ENCODE measurements around the gene SCOC.
"Not testable (repeated sequence)": the region's sequence is repeated elsewhere in the genome, so short reads cannot be mapped to it uniquely, and the experiment has no call there.

SCOC gene

GRCh38 chr4:140363051-140363450 lies 10.4 kb upstream of the SCOC start:
- DNase-seq: no peak

DNA sequence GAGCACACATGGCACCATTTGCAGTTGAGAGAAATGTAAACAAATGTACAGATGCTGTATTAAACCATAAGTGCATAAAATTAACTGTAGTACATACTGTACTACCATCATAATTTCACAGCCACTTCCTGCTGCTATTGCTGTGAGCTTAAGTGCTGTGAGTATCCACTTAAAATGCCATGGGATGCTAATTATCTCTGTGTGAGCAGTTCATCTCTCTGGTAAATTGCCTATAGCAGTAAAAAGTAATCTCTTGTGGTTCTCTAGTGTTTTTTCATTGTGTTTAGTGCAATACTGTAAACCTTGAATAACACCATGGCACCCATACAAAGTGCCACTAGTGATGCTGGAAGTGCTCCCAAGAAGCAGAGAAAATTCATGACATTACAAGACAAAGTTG lies 9.9 kb upstream of the SCOC start:
- DNase-seq: no peak

- DNase-seq: peak; percentile 17
These were observed 5.7 kb upstream of the SCOC start for GRCh38 chr4:140367738-140368137.

DNA sequence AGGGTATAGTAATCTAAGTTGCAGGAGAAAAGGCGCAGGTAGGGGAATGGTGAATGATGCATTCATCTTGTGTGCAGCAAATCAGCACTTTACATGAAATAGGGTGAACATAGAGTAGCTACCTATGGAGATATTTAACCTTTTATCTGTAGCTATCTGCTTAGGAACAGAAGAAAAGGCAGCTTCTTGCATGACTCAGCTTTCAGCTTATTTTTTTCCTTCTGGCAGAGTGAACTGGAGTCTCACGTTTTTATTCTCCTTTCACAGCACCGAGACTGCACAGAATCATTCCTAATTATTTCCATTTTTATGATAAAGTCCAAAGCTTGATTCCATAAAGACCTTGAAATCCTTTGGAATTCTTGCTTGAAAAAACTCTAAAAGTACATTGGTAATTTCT lies 4.8 kb upstream of the SCOC start:
- no peak for DNase-seq

- DNase-seq: no peak
These were observed 607 bp upstream of the SCOC start for GRCh38 chr4:140372751-140373327.

DNA sequence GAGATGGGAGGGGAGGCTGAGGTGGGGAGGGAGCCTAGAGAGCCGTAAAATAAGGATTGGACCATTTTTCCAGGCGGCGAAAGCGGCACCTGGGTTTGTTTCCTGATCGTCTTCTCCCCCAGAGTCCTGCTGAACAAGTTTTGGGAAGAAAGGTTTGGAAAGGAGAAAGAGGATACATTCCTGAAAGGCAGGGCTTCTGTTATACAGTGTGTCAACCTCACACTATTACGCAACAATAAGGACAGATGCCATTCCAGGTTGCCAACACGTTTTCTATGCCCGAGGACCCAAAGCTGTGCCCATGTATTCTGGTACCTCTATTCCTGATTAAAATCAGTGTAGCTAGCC lies 658 bp downstream of the SCOC start:
- peak; percentile 26 for DNase-seq

DNA sequence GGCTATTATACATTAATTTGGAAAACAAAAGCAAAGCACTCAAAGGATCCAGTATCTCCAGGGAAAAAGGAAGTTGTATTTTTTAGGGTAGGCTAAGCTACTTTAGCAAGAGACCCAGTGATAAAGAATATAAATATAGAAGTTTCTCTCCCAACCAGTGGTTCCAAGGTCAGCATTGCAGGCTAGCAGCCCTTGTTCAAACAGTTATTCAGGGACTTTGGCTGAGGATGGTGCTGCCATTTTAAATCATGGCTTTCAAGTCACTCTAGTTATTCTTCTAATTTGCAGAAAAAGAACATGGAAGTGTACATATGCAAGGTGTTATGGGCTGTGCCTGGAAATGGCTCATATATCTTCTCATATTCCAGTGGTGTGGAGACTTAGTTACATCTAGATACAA lies 9.3 kb downstream of the SCOC start:
- DNase-seq: no peak

DNA sequence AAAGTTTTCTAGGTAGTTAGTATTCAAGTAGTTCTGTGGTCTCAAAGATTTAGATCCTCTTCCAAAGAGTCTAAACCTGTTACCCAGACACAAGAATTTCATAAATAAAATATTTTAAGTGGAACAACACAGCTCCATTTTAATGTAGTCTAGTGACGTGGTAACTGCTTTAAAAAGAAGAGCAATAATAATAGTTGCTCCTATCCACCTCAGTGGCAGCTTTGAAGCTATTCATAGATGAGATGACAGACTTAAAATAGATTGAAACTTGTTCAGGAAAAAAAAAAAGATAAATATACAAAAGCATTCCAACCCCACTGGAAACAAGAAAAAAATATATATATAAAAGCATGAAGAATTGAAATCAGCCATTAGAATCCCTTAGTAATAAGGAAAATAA lies 14.6 kb downstream of the SCOC start:
- DNase-seq: no peak

- no peak for DNase-seq
These were observed 22.2 kb downstream of the SCOC start for GRCh38 chr4:140395668-140396067.

DNA sequence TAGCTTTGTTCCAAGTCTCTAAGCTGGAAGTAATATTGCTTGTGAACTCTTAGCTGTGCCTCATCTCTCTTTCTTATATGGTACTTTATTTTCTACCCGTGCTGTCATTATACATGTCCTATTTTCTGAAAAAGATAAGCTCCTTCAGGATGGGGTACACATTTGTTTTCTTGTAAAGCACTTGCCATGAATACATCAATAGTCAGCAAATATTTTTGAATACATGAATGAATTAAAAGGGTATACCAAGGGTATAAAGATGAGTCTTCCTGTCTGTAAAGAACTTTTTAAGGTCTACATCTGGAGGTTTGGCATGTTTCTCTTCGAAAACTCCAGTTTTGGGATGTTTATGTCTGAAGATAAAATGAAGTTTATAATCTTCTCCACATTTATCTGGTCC lies 26.7 kb downstream of the SCOC start:
- no peak for DNase-seq

DNA sequence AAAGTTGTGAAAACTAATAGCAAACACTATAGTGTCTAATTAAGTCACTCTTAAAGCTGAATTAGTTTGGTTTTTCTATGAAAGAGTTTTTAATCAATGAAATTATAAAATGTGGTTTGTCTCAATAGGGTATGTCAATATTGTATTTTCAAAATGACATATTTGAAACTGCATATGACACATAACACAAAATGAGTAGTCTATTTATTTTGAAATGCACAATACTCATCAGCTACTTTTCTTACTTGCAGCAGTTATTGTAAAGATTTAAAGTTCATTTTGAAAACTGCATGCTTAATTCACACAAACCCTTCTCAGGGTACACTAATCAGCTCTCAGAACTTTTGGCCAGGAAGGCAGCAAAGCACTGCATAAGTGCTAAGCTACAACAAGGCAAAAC lies 32.8 kb downstream of the SCOC start:
- no peak for DNase-seq

GRCh38 chr4:140408974-140409373 lies 35.5 kb downstream of the SCOC start:
- no peak for DNase-seq

DNA sequence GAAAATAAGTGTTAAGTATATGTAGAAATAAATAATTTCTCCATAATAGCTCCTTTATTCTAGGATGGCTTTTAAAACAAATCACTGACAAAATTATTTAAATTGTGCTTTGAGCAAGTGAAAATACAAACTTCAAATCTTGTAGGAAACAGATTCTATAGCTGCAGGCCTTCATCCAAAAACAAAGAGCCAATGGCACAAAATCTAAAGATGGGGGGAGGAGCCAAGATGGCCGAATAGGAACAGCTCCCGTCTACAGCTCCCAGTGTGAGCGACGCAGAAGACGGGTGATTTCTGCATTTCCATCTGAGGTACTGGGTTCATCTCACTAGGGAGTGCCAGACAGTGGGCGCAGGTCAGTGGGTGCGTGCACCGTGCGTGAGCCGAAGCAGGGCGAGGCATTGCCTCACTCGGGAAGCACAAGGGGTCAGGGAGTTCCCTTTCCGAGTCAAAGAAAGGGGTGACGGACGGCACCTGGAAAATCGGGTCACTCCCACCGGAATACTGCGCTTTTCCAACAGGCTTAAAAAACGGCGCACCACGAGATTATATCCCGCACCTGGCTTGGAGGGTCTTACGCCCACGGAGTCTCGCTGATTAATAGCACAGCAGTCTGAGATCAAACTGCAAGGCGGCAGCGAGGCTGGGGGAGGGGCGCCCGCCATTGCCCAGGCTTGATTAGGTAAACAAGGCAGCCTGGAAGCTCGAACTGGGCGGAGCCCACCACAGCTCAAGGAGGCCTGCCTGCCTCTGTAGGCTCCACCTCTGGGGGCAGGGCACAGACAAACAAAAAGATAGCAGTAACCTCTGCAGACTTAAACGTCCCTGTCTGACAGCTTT lies 39.9 kb downstream of the SCOC start:
- DNase-seq: not testable (repeated sequence)

DNA sequence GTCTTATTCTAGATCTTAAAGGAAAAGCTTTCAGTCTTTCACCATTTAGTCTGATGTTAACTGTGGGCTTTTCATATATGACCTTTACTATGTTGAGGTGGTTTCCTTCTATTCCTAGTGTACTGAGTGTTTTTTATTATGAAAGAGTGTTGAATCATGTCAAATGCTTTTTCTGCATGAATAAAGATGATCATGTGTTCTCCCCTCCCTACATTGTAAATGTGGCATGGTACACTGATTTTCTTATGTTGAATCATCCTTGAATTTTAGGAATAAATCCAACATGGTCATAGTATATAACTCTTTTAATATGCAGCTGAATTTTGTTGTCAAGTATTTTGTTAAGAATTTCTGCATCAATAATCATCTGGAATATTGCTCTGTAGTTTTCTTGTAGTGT lies 49.7 kb downstream of the SCOC start:
- DNase-seq: peak; percentile 63

- no peak for DNase-seq
These were observed 53.2 kb downstream of the SCOC start for GRCh38 chr4:140426610-140427105.

GRCh38 chr4:140427106-140427918 lies 53.9 kb downstream of the SCOC start, which contains the start of gene CLGN:
Gene CLGN (minus strand): TSS chr4:140427648. CDS start chr4:140413078, 14,570 bp downstream.
- DNase-seq: peak; percentile 57

DNA sequence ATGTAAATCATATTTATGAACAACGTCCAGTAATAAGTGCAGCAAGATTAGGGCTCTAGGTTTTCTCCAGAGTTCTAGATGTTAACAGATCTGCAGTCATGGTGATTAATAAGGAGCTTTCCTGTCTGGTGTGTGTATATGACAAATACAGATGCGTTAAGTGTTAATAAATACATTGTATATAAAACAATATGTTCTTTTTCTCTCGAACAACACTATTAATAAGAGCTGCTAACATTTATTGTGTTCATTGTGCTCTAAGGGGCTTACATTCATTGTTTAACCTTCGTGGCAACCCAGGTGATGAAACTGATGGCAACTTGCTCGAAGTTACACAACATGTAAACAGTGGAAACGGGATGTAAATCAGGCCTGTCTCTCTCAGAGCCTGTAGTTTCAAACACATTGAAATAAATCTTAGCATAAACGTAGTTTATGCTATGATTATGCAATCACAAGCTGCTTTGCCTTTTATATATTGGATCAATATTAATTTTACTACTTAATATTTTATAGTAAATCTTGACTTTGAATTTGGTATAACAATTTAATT lies 54.5 kb downstream of the SCOC start:
- no peak for DNase-seq

All from kidney glomerular epithelial cell (primary cell).